IPS-20b (cell line): Measurements from ENCODE around the gene VAC14.
"Not testable (repeated sequence)": the region's sequence is repeated elsewhere in the genome, so short reads cannot be mapped to it uniquely, and the experiment has no call there.

Experiments used
- H3K27ac ChIP-seq: one replicate; pipeline ENCODE4 v1.5.1; 2013; ENCODE audit warnings: low read length
- H3K27me3 ChIP-seq: 2 replicates; pipeline ENCODE4 v1.6.1; 2013; ENCODE audit warnings: mild to moderate bottlenecking, low read length, inconsistent platforms; ENCODE audit not compliant: insufficient read depth
- H3K36me3 ChIP-seq: 2 replicates; pipeline ENCODE4 v1.6.1; 2013; ENCODE audit warnings: low read depth, mild to moderate bottlenecking, inconsistent platforms, low read length, moderate library complexity; ENCODE audit not compliant: insufficient read depth
- H3K4me1 ChIP-seq: 2 replicates; pipeline ENCODE4 v1.6.1; 2013; ENCODE audit warnings: mild to moderate bottlenecking, control low read depth, inconsistent platforms, low read length, moderate library complexity; ENCODE audit not compliant: insufficient read depth
- H3K4me3 ChIP-seq: 2 replicates; pipeline ENCODE4 v1.5.1; 2013; ENCODE audit warnings: mild to moderate bottlenecking, low read length, inconsistent platforms
- H3K9ac ChIP-seq: 2 replicates; pipeline ENCODE4 v1.6.1; 2013; ENCODE audit warnings: low read depth, mild to moderate bottlenecking, inconsistent platforms, low read length, moderate library complexity
- H3K9me3 ChIP-seq: 2 replicates; pipeline ENCODE4 v1.6.1; 2013; ENCODE audit warnings: mild to moderate bottlenecking, low read depth, low read length, inconsistent platforms; ENCODE audit not compliant: insufficient read depth

Gene VAC14

DNA sequence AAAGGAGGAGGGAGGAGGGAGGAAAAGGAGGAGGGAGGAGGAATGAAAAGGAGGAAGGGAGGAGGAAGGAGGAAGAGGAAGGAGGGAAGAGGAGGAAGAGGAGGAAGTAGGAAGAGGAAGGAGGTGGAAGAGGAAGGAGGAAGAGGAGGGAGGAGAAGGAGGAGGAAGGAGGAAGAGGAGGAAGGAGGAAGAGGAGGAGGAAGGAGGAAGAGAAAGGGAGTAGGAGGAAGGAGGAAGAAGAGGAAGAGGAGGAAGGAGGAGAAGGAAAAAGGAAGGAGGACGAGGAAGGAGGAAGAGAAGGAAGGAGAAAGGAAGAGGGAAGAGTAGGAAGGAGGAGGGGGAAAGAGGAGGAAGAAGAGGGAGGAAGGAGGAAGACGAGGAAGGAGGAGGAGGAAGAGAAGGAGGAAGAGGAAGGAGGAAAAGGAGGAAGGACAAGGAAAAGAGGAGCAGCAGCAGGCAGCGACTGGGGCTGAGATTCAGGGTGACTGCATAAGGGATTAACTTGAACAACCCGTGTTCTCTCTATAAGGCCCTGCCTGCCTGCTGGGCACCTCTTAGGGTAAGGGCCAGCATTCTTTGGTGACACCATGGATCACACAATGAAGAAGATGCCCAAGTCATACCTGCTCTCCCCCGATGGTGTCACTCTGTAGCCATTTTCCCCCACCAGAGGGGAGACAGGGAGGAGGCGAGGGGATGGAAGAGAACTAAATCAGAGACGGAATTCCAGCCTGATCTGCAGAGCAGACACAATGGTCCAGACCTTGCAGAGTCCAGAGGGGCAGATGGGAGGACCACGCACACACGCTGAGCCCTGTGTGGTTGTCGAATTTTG is 156.0 kb downstream of the VAC14 start:
- Histone ChIP-seq H3K27ac (no peak overlapping the region), H3K4me1 (no peaks in the 10 kb centered on the region), H3K9ac (no peak overlapping the region), H3K36me3 (no peaks in the 10 kb centered on the region), H3K9me3 (no peaks in the 10 kb centered on the region), H3K27me3 (no peaks in the 10 kb centered on the region), H3K4me3 (no peak overlapping the region)

DNA sequence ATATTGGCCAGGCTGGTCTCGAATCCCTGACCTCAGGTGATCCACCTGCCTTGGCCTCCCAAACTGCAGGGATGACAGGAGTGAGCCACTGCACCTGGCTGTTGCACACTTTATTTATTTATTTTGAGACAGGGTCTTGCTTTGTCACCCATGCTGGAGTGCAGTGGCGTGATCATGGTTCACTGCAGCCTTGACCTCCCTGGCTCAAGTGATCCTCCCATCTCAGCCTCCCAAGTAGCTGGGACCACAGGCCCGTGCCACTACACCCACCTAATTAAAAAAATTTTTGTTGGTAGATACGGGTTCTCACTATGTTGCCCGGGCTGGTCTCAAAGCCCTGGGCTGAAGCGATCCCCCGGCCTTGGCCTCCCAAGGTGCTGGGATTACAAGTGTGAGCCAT is 157.7 kb downstream of the VAC14 start:
- H3K27me3 ChIP-seq, H3K4me1 ChIP-seq, H3K9me3 ChIP-seq, H3K4me3 ChIP-seq, H3K27ac ChIP-seq, H3K9ac ChIP-seq, H3K36me3 ChIP-seq: not testable (repeated sequence)

DNA sequence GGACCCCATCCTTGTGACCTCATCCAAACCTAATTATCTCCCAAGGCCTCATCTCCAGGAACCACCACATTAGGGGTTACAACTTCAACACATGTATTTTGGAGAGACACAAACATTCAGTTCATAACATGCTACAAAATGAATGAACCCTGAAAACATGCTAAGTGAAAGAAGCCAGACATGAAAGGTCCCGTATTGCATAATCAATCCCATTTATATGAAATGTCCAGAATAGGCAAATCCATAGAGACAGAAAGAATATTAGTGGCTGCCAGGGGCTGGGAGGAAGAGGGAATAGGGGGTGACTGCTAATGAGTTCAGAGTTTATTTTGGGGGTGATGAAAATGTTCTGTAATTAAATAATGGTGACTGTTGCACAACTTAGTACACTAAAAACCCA is 158.3 kb downstream of the VAC14 start:
- Histone ChIP-seq H3K36me3 (no peaks in the 10 kb centered on the region), H3K4me3 (no peak overlapping the region), H3K9me3 (no peaks in the 10 kb centered on the region), H3K27ac (no peak overlapping the region), H3K9ac (no peak overlapping the region), H3K4me1 (no peaks in the 10 kb centered on the region), H3K27me3 (no peaks in the 10 kb centered on the region)

- no peaks in the 10 kb centered on the region for H3K27me3 ChIP-seq
- no peak overlapping the region for H3K9ac ChIP-seq
- no peak overlapping the region for H3K27ac ChIP-seq
- H3K36me3 ChIP-seq = no peaks in the 10 kb centered on the region
- peaks cover 9% of the 10 kb centered on the region; the same call in 1 of the 2 replicates for H3K4me1 ChIP-seq
- H3K9me3 ChIP-seq = no peaks in the 10 kb centered on the region
- no peak overlapping the region for H3K4me3 ChIP-seq
Measured at GRCh38 chr16:70638814-70639792, 161.9 kb downstream of the VAC14 start.
